HEK293 (cell line): Measurements from ENCODE around the gene YWHAQ.

Experiments used
- ATF2 ChIP-seq: fragments of 450-650 bp; formaldehyde crosslinking; IDR thresholded peaks from 2 replicates; pipeline ENCODE4 v1.5.1; 2016; ENCODE audit warnings: missing biosample characterization, missing genetic modification characterization, low read depth
- CTCF ChIP-seq: fragments of 450-650 bp; formaldehyde crosslinking; IDR thresholded peaks from 2 replicates; pipeline ENCODE4 v1.5.1; 2016; ENCODE audit warnings: missing biosample characterization, missing genetic modification characterization
- GLI2 ChIP-seq: fragments of 450-650 bp; formaldehyde crosslinking; IDR thresholded peaks from 2 replicates; pipeline ENCODE4; 2017; ENCODE audit warnings: missing biosample characterization, missing genetic modification characterization, low read depth, borderline replicate concordance
- PATZ1 ChIP-seq: fragments of 450-650 bp; formaldehyde crosslinking; IDR thresholded peaks from 2 replicates; pipeline ENCODE4 v1.5.1; 2016; ENCODE audit warnings: missing biosample characterization, missing genetic modification characterization
- PBX3 ChIP-seq: sonication (generic); formaldehyde crosslinking; IDR thresholded peaks from 2 replicates; pipeline ENCODE4 v1.8.1; 2022; ENCODE audit warnings: mild to moderate bottlenecking, moderate library complexity, missing genetic modification reagents
- ZNF133 ChIP-seq: fragments of 450-650 bp; formaldehyde crosslinking; IDR thresholded peaks from 2 replicates; pipeline ENCODE4 v1.5.1; 2016; ENCODE audit warnings: missing biosample characterization, missing genetic modification characterization
- ZNF239 ChIP-seq: fragments of 450-650 bp; formaldehyde crosslinking; IDR thresholded peaks from 2 replicates; pipeline ENCODE4 v1.5.1; 2016; ENCODE audit warnings: missing biosample characterization, missing genetic modification characterization
- ZNF48 ChIP-seq: fragments of 450-650 bp; formaldehyde crosslinking; IDR thresholded peaks from 2 replicates; pipeline ENCODE4 v1.5.1; 2016; ENCODE audit warnings: missing biosample characterization, missing genetic modification characterization
- ZSCAN30 ChIP-seq: fragments of 450-650 bp; IDR thresholded peaks from 2 replicates; pipeline ENCODE4 v1.5.1; 2018; ENCODE audit warnings: missing biosample characterization, mild to moderate bottlenecking, missing genetic modification characterization, moderate library complexity

- no peak for TF ChIP-seq GLI2 (tag by site-specific recombination)
- TF ChIP-seq ATF2 (tag by site-specific recombination), result no peak
- TF ChIP-seq ZSCAN30, result no peak
- no peak for TF ChIP-seq PATZ1 (tag by site-specific recombination)
- no peak for TF ChIP-seq ZNF239 (tag by site-specific recombination)
- TF ChIP-seq CTCF (tag by site-specific recombination), result no peak
- TF ChIP-seq ZNF133 (tag by site-specific recombination), result no peak
- no peak for TF ChIP-seq ZNF48 (tag by site-specific recombination)
- no peak for TF ChIP-seq PBX3 (CRISPR knock-in tag)
Observed at GRCh38 chr2:9596621-9597311, 34.0 kb downstream of the YWHAQ start.
